Cardiac fibroblast (primary cell): ENCODE measurements around the gene VPS72.

ENCODE experiments used
- DNase-seq, 2 donors: peaks; one replicate each; pipeline versions ENCODE4 v3.0.0 to v3.0.0-alpha.2; 2010; ENCODE audit warnings: low read depth in 2 of 2
- H3K4me3 ChIP-seq, 2 donors: replicated peaks in 1 of 2; 1 replicate in 1 of 2; 2 replicates in 1 of 2; pipeline ENCODE4 v1.5.1; 2011; ENCODE audit warnings: low read depth in 2 of 2, low read length in 2 of 2, mild to moderate bottlenecking in 2 of 2, moderate library complexity in 1 of 2
- TF ChIP-seq, protein P1 (sequence below): IDR thresholded peaks from one replicate; pipeline ENCODE4 v1.5.1; 2011; ENCODE audit warnings: low read depth, mild to moderate bottlenecking, low read length, inconsistent platforms

Gene VPS72

GRCh38 chr1:151130987-151131586, 58.9 kb downstream of the VPS72 start:
- DNase-seq: peak; percentile 85 to 88
- H3K4me3 ChIP-seq: peak overlapping the region; percentile 22 to 34
- TF ChIP-seq, protein P1, sequence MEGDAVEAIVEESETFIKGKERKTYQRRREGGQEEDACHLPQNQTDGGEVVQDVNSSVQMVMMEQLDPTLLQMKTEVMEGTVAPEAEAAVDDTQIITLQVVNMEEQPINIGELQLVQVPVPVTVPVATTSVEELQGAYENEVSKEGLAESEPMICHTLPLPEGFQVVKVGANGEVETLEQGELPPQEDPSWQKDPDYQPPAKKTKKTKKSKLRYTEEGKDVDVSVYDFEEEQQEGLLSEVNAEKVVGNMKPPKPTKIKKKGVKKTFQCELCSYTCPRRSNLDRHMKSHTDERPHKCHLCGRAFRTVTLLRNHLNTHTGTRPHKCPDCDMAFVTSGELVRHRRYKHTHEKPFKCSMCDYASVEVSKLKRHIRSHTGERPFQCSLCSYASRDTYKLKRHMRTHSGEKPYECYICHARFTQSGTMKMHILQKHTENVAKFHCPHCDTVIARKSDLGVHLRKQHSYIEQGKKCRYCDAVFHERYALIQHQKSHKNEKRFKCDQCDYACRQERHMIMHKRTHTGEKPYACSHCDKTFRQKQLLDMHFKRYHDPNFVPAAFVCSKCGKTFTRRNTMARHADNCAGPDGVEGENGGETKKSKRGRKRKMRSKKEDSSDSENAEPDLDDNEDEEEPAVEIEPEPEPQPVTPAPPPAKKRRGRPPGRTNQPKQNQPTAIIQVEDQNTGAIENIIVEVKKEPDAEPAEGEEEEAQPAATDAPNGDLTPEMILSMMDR: no peak

DNA sequence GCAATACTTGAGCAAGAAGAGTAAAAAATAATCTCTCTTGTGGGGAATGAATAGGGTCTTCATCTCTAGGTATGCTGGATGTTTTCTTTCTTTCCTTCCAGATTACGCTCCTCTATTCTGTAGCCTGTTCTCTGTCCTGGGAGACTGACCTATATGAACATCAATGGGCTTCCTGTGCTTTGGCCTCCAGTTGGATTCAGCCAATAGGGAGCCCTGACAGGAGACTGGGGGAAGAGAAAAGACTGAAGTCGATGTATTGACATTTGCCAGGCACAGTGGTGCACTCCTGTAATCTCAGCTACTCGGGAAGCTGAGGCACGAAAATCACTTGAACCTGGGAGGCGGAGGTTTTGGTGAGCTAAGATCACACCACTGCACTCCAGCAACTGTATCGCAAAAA, 61.2 kb downstream of the VPS72 start:
- TF ChIP-seq, protein P1: no peak
- no peak for DNase-seq
- no peak overlapping the region for H3K4me3 ChIP-seq
